H1 (cell line): Measurements from ENCODE around the gene MCHR1. TPM values are rescaled to one million over a fixed set of nuclear protein-coding genes. Genes with fewer than 3 reads are reported as not detected.

Experiments
- CTCF ChIA-PET: fragments of 300-600 bp; sonication (Branson Sonifier 250); formaldehyde crosslinking; loops from one replicate; lab custom pipeline; 2021; ENCODE audit not compliant: partially characterized antibody; lab: Charles Lee
- POLR2A ChIA-PET: fragments of 300-600 bp; sonication (Branson Sonifier 250); formaldehyde crosslinking; loops from one replicate; lab custom pipeline; 2021; ENCODE audit warnings: inconsistent platforms; ENCODE audit not compliant: partially characterized antibody; lab: Charles Lee
- DNase-seq, 2 experiments: peaks; one replicate each; pipeline versions ENCODE4 v3.0.0 to v3.0.0-alpha.2; 2010 to 2022; ENCODE audit warnings: low spot score in 2 of 2, low read depth in 1 of 2, mixed read lengths in 1 of 2
- FAIRE-seq: peaks from 2 replicates; lab custom pipeline; 2011; peaks lifted over from hg19 to GRCh38; lab: Jason Lieb, UNC
- H2AFZ ChIP-seq: 2 replicates; pipeline ENCODE4 v1.8.1; 2012; ENCODE audit warnings: low read length, inconsistent platforms
- H2AK5ac ChIP-seq: 2 replicates; pipeline ENCODE4 v1.6.1; 2013; ENCODE audit warnings: low read depth, low read length
- H2BK120ac ChIP-seq: replicated peaks from 2 replicates; pipeline ENCODE3; 2013; ENCODE audit warnings: low read depth, low read length, inconsistent platforms
- H2BK12ac ChIP-seq: 2 replicates; pipeline ENCODE4 v1.6.1; 2013; ENCODE audit warnings: low read depth, low read length
- H2BK15ac ChIP-seq: 2 replicates; pipeline ENCODE4 v1.6.1; 2013; ENCODE audit warnings: low read length
- H2BK20ac ChIP-seq: 2 replicates; pipeline ENCODE4 v1.6.1; 2013; ENCODE audit warnings: low read length
- H2BK5ac ChIP-seq: 2 replicates; pipeline ENCODE4 v1.6.1; 2013; ENCODE audit warnings: low read depth, low read length
- H3K14ac ChIP-seq: 2 replicates; pipeline ENCODE4 v1.6.1; 2013; ENCODE audit warnings: inconsistent platforms; ENCODE audit not compliant: insufficient read length
- H3K18ac ChIP-seq: 2 replicates; pipeline ENCODE4 v1.6.1; 2013; ENCODE audit warnings: low read length; ENCODE audit errors: extremely low read depth
- H3K23ac ChIP-seq: 2 replicates; pipeline ENCODE4 v1.6.1; 2013; ENCODE audit warnings: inconsistent platforms; ENCODE audit not compliant: insufficient read length
- H3K23me2 ChIP-seq: 2 replicates; pipeline ENCODE4 v1.6.1; 2013; ENCODE audit warnings: low read depth, low read length
- H3K27ac ChIP-seq: 2 replicates; pipeline ENCODE4 v1.6.1; 2011; ENCODE audit warnings: low read depth, low read length, inconsistent platforms
- H3K27me3 ChIP-seq, 4 experiments: replicated peaks in 1 of 4; 1 replicate in 1 of 4; 2 replicates in 3 of 4; pipeline versions ENCODE4 v1.6.1 to v1.8.1; 2011 to 2013; ENCODE audit warnings: low read length in 3 of 4, mild to moderate bottlenecking in 3 of 4, inconsistent platforms in 2 of 4, mixed read lengths in 2 of 4, moderate library complexity in 1 of 4; ENCODE audit not compliant: control insufficient read depth in 3 of 4, insufficient read depth in 3 of 4; ENCODE audit errors: extremely low read depth in 1 of 4
- H3K36me3 ChIP-seq, 4 experiments: 2 replicates each; pipeline versions ENCODE4 v1.6.1 to v1.8.1; 2011 to 2013; ENCODE audit warnings: mild to moderate bottlenecking in 4 of 4, low read length in 3 of 4, moderate library complexity in 2 of 4, control low read depth in 1 of 4, inconsistent platforms in 1 of 4; ENCODE audit not compliant: insufficient read depth in 4 of 4, control insufficient read depth in 2 of 4
- H3K4ac ChIP-seq: replicated peaks from 2 replicates; pipeline ENCODE3; 2013; ENCODE audit warnings: low read length, low read depth, mixed read lengths, inconsistent platforms; ENCODE audit not compliant: insufficient read length
- H3K4me1 ChIP-seq, 4 experiments: replicated peaks in 1 of 4; 1 replicate in 1 of 4; 2 replicates in 3 of 4; pipeline versions ENCODE4 v1.6.1 to v1.8.1; 2011 to 2013; ENCODE audit warnings: low read length in 3 of 4, inconsistent platforms in 2 of 4, mixed read lengths in 1 of 4; ENCODE audit not compliant: insufficient read depth in 4 of 4, control insufficient read depth in 3 of 4
- H3K4me2 ChIP-seq, 2 experiments: 2 replicates each; pipeline versions ENCODE4 v1.6.1 to v1.8.1; 2011 to 2013; ENCODE audit warnings: low read depth in 2 of 2, low read length in 2 of 2, control low read depth in 1 of 2, inconsistent platforms in 1 of 2, mild to moderate bottlenecking in 1 of 2; ENCODE audit not compliant: insufficient read depth in 1 of 2
- H3K4me3 ChIP-seq, 4 experiments: fragments of 200-600, 300-600 bp in 1 of 4; sonication (generic), shearing (Covaris generic), sonication (Bioruptor Twin) in 1 of 4; 2 replicates each; pipeline versions ENCODE4 v1.5.1 to v1.8.1; 2011 to 2016; ENCODE audit warnings: low read length in 4 of 4, low read depth in 3 of 4, control low read depth in 2 of 4, inconsistent platforms in 2 of 4, mild to moderate bottlenecking in 2 of 4, mixed read lengths in 1 of 4, moderate library complexity in 1 of 4; ENCODE audit not compliant: insufficient read depth in 2 of 4; ENCODE audit errors: extremely low read depth in 1 of 4
- H3K56ac ChIP-seq: replicated peaks from 2 replicates; pipeline ENCODE3; 2013; ENCODE audit warnings: low read depth, mild to moderate bottlenecking, mixed read lengths, low read length, inconsistent platforms; ENCODE audit not compliant: insufficient read length
- H3K79me1 ChIP-seq: 2 replicates; pipeline ENCODE4 v1.6.1; 2013; ENCODE audit warnings: low read depth, low read length, control low read depth
- H3K79me2 ChIP-seq, 2 experiments: 2 replicates each; pipeline versions ENCODE4 v1.6.1 to v1.8.1; 2012 to 2013; ENCODE audit warnings: low read length in 2 of 2, mild to moderate bottlenecking in 2 of 2, inconsistent platforms in 1 of 2; ENCODE audit not compliant: insufficient read depth in 2 of 2, control insufficient read depth in 1 of 2
- H3K9ac ChIP-seq, 4 experiments: replicated peaks in 1 of 4; 1 replicate in 1 of 4; 2 replicates in 3 of 4; pipeline versions ENCODE4 v1.6.1 to v1.8.1; 2011 to 2013; ENCODE audit warnings: low read depth in 3 of 4, low read length in 3 of 4, control low read depth in 2 of 4, mild to moderate bottlenecking in 2 of 4, moderate library complexity in 2 of 4, inconsistent platforms in 1 of 4; ENCODE audit errors: extremely low read depth in 1 of 4
- H3K9me3 ChIP-seq, 2 experiments: 2 replicates each; pipeline versions ENCODE4 v1.6.1 to v1.8.1; 2012 to 2013; ENCODE audit warnings: mild to moderate bottlenecking in 2 of 2, moderate library complexity in 2 of 2, control low read depth in 1 of 2, inconsistent platforms in 1 of 2, low read depth in 1 of 2, low read length in 1 of 2, mixed read lengths in 1 of 2; ENCODE audit not compliant: insufficient read depth in 2 of 2
- H4K20me1 ChIP-seq, 2 experiments: replicated peaks in 1 of 2; 2 replicates each; pipeline versions ENCODE3 to v1.8.1; 2011 to 2013; ENCODE audit warnings: inconsistent platforms in 2 of 2, low read length in 2 of 2, mild to moderate bottlenecking in 1 of 2; ENCODE audit not compliant: insufficient read depth in 2 of 2, control insufficient read depth in 1 of 2
- H4K5ac ChIP-seq: 2 replicates; pipeline ENCODE4 v1.6.1; 2013; ENCODE audit warnings: low read length, low read depth, mixed read lengths, inconsistent platforms; ENCODE audit not compliant: insufficient read length
- H4K8ac ChIP-seq: 2 replicates; pipeline ENCODE4 v1.8.0; 2013; ENCODE audit warnings: mild to moderate bottlenecking, moderate library complexity, low read length, inconsistent platforms; ENCODE audit not compliant: insufficient read depth; ENCODE audit errors: extremely low read depth
- H4K91ac ChIP-seq: replicated peaks from 2 replicates; pipeline ENCODE3; 2013; ENCODE audit warnings: low read length, mixed read lengths, inconsistent platforms; ENCODE audit not compliant: insufficient read length
- ASH2L ChIP-seq: fragments of 200-600, 300-600 bp; sonication (generic); IDR thresholded peaks from one replicate; pipeline ENCODE4 v1.7.1; 2017; ENCODE audit warnings: low read length
- CBX8 ChIP-seq: fragments of 300-800, 300-1000 bp; sonication (generic); IDR thresholded peaks from 2 replicates; pipeline ENCODE4 v1.7.1; 2016; ENCODE audit warnings: low read depth, low read length, borderline replicate concordance
- HDAC6 ChIP-seq: IDR thresholded peaks from one replicate; pipeline ENCODE4 v1.7.1; 2012; ENCODE audit warnings: low read depth, mild to moderate bottlenecking, inconsistent platforms, low read length, moderate library complexity
- MAFK ChIP-seq: IDR thresholded peaks from 2 replicates; pipeline ENCODE4 v1.6.1; 2012; ENCODE audit warnings: low read depth, mild to moderate bottlenecking, improper control_type of control experiment, low read length
- NRF1 ChIP-seq: IDR thresholded peaks from 2 replicates; pipeline ENCODE4 v1.6.1; 2011; ENCODE audit warnings: mild to moderate bottlenecking, low read depth, low read length, improper control_type of control experiment
- TAF1 ChIP-seq: IDR thresholded peaks from 2 replicates; pipeline ENCODE4 v1.6.1; 2011; ENCODE audit warnings: mild to moderate bottlenecking, low read depth, low read length
- TCF12 ChIP-seq: IDR thresholded peaks from 2 replicates; pipeline ENCODE4 v1.6.1; 2011; ENCODE audit warnings: low read depth, mild to moderate bottlenecking, low read length
- TEAD4 ChIP-seq: IDR thresholded peaks from 2 replicates; pipeline ENCODE4 v1.6.1; 2012; ENCODE audit warnings: low read depth, low read length, inconsistent platforms, mixed read lengths
- WGBS, 2 experiments: shearing (Covaris generic) in 1 of 2; methylation state at CpG; one replicate each; pipeline versions ENCODE4 v1.1.6 to v1.1.7; 2013 to 2015; ENCODE audit warnings: low lambda C conversion rate in 2 of 2, mixed read lengths in 2 of 2, inconsistent platforms in 1 of 2, low coverage in 1 of 2, missing lambda C conversion rate in 1 of 2; ENCODE audit not compliant: insufficient replicate concordance in 2 of 2, insufficient coverage in 1 of 2, insufficient read length in 1 of 2; ENCODE audit errors: extremely low coverage in 1 of 2, missing lambda C conversion rate in 1 of 2; 5-methylcytosine and 5-hydroxymethylcytosine counted together
- polyA plus RNA-seq, 7 experiments: library from polyadenylated mRNA; depleted of rRNA in 3 of 7; stranded (reverse) in 5 of 7; unstranded in 2 of 7; fragments of >200 nt in 5 of 7; fragments of 200-250 nt in 2 of 7; gene quantifications; 1 replicate in 5 of 7; 2 replicates in 1 of 7; 4 replicates in 1 of 7; pipeline versions ENCODE4 v1.2.1 to v1.2.3, GENCODE V29; 2011 to 2013; ENCODE audit warnings: missing spikeins in 2 of 7, mixed read lengths in 2 of 7
- total RNA-seq: library from RNA; stranded (reverse); fragmentation: NEBNext Ultra II Directional; extraction: Animal tissue kit (Norgen Biotek cat#: 25700); gene quantifications from 2 replicates; pipeline ENCODE4 v1.2.1, GENCODE V29; 2021
- TF ChIP-seq, protein P1 (sequence below): IDR thresholded peaks from 2 replicates; pipeline ENCODE4 v1.6.1; 2012; ENCODE audit warnings: inconsistent platforms

The MCHR1 gene
- total and polyA plus RNA-seq, 2 of the 8 experiments (the other 6 are each of a cell fraction or from before 2014, with no cell fraction given) = 0.91 to 7.6 TPM

DNA sequence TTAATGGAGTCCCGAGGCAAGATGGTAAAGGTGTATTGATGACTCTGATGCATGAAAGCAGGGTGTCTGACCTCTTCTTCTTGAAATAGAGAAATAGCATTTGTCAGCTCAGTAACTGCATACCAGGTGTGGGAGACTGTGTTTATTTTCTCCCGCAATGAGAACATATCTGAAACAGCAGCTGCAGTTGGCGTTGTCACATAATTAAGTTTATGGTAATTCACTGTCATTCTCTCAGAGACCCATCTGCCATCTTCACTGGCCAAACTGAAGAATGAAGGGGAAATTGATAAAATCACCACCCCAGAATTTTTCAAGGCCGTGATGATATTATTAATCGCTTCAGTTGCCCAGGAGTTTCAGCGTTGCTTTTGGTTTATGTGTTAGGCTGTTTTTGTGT, 20.1 kb upstream of the MCHR1 start:
- CTCF ChIA-PET = interaction anchor here (2.9 kb wide), 1 partner anchor 134 kb away, joined by 9 read pairs; no protein-coding TSS in a partner anchor

More for the DNA sequence above, 20.1 kb upstream of the MCHR1 start:
- Histone ChIP-seq H3K9me3 (no peaks in the 10 kb centered on the region), H3K14ac (no peak overlapping the region), H3K27me3 (no peaks in the 10 kb centered on the region), H2BK5ac (no peak overlapping the region), H3K27ac (no peak overlapping the region), H3K36me3 (no peaks in the 10 kb centered on the region), H2BK15ac (no peak overlapping the region), H2BK120ac (no peak overlapping the region), H3K18ac (no peak overlapping the region), H3K4me3 (no peak overlapping the region), H3K9ac (no peak overlapping the region), H3K56ac (no peak overlapping the region), H3K4ac (no peak overlapping the region), H2BK20ac (no peak overlapping the region), H4K5ac (no peak overlapping the region), H3K4me1 (peaks cover 0 to 3% (median under 1%) of the 10 kb centered on the region in 4 experiments; a peak in 1 of 7 replicates), H3K23ac (no peak overlapping the region), H2AK5ac (no peak overlapping the region), H4K8ac (no peak overlapping the region), H4K20me1 (no peaks in the 10 kb centered on the region), H3K4me2 (no peak overlapping the region), H3K79me1 (no peaks in the 10 kb centered on the region), H4K91ac (no peak overlapping the region), H2AFZ (no peak overlapping the region), H3K23me2 (no peaks in the 10 kb centered on the region), H3K79me2 (no peaks in the 10 kb centered on the region), H2BK12ac (no peak overlapping the region)
- POLR2A ChIA-PET = no interaction called here
- FAIRE-seq (no peak), DNase-seq (no peak)
- 95% methylated on average over 6 of the region's 6 CpGs; no CpG with 5 or more reads in 1 of the 2 experiments for WGBS, 2 experiments
- no peak for TF ChIP-seq MAFK
- TF ChIP-seq, protein P1, sequence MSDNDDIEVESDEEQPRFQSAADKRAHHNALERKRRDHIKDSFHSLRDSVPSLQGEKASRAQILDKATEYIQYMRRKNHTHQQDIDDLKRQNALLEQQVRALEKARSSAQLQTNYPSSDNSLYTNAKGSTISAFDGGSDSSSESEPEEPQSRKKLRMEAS = no peak
- TF ChIP-seq HDAC6 = no peak
- TF ChIP-seq CBX8 = no peak
- no peak for TF ChIP-seq ASH2L
- TF ChIP-seq TEAD4 = no peak
- no peak for TF ChIP-seq TCF12
- TF ChIP-seq TAF1 = no peak
- no peak for TF ChIP-seq NRF1
